NCI-H524 treated with DMSO at 0.1 percent for 48 hours (cell line): ENCODE data around the gene FCRLA.
"Not testable (repeated sequence)": the region's sequence is repeated elsewhere in the genome, so short reads cannot be mapped to it uniquely, and the experiment has no call there.

Experiments used
- DNase-seq: peaks from one replicate; lab custom pipeline; 2025; lab: John Stamatoyannopoulos, UW

Gene FCRLA, protein sequence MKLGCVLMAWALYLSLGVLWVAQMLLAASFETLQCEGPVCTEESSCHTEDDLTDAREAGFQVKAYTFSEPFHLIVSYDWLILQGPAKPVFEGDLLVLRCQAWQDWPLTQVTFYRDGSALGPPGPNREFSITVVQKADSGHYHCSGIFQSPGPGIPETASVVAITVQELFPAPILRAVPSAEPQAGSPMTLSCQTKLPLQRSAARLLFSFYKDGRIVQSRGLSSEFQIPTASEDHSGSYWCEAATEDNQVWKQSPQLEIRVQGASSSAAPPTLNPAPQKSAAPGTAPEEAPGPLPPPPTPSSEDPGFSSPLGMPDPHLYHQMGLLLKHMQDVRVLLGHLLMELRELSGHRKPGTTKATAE

DNA sequence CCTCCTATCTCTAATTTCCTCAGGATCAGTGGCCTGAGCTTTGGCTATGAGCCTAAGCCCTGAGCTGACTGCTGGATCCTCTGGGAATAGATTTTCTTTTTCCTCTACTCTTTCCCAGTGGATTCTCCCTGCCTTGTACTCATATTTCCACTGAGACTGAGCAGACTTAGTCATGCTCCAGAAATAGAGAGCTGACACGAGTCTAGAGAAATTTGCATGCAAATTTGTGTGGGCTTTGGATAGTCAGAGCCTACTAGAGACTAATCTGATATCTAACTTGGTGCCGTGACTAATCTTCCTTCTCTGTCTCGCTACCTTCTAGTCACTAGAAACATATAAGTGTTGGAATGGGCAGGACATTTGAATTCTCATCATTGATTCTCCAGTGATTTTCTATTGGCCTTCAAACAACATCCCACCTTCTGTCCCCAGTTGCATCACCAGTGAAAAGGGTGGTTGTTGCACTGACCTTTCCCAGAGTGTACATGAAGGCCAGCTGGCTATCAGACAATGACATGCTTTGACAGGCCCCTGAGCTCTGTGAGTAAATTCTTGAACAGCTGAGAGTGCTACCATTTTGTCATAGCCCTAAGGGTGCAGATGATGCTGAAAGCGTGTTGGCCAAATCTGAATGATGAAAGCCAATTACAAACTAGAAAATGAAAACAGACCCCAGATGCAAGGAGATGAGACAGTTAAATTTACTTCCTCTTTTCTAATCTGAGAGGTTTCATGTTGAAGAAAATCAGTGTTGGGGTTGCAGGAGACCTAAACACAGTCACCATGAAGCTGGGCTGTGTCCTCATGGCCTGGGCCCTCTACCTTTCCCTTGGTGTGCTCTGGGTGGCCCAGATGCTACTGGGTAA, at the start of gene FCRLA:
Gene FCRLA (plus strand): TSS at position 748 of the 866 bp plus-strand sequence. CDS start 36 bp downstream, at position 784.
- DNase-seq = no peak

DNA sequence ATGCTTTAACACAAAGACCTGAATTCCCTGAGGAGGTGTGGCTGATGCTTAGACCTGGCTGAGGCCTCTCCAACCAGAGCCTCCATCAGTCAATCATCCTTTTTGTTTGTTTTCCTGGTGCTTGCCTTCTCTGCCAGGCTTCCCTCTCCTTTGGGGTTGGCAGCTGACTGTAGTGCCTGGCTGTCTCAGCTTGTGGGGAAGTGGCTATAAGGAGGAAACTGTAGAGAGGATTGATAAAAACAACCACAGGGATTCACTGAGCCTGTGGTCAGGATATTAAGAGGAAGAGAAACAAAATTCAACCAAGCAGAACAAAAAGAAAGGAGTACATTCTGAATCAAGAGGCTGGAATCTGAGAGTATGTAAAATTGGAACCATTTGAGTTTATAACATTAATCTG, 48.5 kb upstream of the FCRLA start:
- DNase-seq = not testable (repeated sequence)

DNA sequence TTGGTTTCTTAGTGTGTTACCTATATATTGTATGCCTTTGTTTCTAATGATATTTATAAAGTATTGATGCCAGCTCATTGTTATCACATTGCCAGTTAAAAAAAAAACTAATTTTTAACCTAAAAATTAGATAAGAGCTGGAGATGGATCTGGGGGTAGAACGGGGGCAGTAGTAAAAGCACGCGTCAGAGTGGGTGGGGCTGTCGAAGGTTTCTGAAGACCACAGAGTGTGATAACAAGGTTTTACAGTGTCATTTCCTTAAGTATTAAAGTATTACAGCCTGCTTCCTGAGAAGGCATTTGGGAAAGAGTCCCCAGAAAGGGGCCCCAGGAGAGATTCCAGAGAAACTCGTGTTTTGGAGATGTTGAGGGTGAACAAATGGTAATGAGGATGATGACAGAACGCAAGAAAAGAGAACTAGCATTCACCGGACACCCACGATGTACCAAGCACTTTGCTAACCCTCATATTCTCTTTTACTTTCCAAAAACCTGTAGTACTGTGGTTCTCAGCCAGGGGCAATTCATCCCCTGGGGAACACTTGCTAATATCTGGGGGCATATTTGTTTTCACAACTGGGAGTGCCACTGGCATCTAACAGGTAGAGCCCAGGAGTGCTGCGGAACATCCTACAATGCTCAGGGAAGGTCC, 45.2 kb upstream of the FCRLA start:
- not testable (repeated sequence) for DNase-seq

DNA sequence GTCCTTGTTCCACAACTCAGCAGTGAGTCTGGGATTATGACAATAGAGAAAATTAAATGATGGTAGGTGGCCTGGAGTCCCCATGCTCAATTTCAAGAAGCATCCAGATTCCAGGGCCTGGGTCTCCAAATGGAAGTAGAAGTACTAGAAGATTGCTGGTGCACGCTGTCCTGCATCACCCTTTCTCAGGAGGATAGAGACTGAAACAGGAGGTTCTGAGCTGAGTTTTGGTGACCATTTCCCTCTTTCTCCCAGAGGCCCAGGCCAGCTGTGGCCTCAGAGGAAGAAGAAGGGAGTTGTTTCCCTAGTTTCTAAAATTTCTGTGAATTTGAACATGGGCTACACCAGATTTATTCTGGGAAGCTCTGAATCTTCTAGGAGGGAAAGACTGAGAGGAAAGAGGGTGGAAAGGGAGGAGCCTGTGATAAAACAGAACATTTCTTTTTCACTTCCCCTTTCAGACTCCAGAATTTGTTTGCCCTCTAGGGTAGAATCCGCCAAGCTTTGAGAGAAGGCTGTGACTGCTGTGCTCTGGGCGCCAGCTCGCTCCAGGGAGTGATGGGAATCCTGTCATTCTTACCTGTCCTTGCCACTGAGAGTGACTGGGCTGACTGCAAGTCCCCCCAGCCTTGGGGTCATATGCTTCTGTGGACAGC, 44.2 kb upstream of the FCRLA start, which contains the start of gene FCGR2B:
Gene FCGR2B (plus strand): TSS at position 460 of the 656 bp plus-strand sequence. CDS start 99 bp downstream, at position 559.
- DNase-seq = not testable (repeated sequence)

DNA sequence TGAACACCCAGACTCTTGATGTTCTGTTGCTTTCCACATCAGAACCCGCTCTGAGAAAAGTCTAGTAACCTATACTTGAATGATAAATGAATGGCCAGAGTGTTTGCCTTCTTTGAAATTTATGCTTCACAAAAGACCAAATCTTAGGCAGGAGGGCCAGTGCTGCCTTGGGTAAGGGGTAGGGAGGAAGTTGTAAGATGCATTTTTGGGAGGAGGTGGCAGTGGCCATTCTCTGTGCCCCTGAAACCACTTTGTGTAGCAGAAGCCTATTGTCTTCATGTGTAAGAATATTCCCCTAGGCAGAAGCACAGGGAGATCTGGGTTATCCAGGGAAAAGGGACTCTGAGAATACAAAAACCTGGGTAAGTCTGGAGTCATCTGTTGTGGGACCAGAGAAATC, 43.5 kb upstream of the FCRLA start:
- not testable (repeated sequence) for DNase-seq

DNA sequence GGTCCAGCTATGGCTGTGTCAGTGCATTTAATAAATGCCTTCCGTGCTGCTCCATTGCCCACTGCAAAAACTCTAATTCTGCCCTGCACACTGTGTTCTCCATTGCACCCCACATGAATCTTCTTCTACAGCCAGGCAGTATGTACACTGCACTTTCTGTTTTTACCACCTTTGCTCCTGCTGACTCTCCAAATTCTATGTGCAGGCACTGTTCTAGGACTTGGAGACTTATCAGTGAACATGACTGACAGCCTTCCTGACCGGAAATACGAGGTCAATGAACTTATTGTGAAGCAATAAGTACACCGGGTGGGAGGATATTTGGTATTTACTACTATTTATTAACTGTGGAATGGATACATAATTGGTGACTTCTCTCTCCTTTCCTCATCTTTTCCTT, 42.3 kb upstream of the FCRLA start:
- DNase-seq = not testable (repeated sequence)

DNA sequence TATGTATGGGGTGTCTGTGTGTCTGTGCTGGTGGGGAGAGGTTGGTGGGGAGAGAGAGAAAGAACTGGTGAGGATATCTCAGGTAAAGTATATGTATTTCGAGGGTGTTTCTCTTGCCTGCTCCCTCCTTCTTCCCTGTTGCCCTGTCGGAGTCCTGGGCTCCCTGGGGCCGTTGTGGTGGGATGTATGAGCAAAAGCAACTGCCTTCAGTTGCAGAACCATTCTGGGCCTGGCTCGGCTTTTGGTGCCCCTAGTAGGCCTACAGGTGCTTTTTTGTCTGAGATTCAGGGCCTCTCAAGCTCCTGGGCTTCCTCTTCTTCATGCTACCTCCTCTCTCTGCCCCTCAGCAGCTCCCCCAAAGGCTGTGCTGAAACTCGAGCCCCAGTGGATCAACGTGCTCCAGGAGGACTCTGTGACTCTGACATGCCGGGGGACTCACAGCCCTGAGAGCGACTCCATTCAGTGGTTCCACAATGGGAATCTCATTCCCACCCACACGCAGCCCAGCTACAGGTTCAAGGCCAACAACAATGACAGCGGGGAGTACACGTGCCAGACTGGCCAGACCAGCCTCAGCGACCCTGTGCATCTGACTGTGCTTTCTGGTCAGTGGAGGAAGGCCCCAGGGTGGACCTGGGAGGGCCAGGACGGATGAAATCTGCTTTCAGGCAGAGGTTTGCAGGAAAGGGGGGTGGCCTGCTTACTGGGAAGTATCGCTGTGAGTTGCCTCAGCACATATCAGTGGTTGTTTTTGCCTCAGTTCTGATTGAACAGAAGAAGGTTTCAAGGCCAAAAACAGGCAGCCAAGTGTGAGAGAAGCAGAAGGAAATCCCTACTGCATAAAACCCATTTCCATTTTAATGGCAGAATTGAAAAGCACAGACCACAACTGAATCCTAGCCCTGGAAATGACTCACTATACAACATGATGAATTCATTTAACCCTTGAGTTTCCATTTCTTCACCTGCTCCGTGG, 35.7 kb upstream of the FCRLA start:
- not testable (repeated sequence) for DNase-seq

DNA sequence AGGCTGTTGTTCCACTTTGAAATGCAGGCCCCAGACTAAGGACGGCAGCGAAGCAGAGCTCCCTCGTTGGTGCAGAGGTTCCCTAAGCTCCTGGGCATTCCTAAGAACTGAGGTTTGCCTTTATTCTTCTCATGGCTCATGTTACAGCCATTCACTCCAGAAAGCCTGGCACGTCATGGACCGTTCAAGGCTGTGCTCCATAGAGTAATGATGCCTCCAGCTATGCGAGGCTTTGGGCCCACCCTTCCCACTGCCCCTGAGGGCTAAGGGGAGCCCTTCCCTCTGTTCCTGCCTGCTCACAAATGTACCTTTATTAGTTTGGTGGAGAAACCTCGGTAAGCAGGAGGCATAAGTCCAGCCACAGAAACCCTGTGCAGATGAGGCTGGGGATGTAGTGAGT, 33.6 kb upstream of the FCRLA start:
- DNase-seq = not testable (repeated sequence)

DNA sequence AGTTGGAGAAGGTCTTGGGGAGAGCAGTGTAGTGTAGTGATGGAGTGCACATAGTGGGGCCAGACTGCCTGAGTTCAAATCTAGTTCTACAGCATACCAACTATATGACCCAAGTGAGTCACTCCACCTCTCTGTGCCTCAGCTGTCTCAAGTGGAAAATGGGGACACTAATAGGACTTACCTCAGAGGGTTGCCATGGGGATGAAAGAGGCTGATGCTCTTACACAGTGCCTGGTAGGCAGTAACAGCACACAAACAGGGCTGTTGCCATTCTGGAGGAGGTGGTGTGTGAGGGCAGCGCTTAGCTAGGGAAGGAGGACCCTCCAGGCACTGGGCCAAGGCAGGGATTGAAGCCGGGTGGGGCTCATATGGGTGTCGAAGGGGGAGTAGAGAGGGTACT, 32.6 kb upstream of the FCRLA start:
- DNase-seq = not testable (repeated sequence)

DNA sequence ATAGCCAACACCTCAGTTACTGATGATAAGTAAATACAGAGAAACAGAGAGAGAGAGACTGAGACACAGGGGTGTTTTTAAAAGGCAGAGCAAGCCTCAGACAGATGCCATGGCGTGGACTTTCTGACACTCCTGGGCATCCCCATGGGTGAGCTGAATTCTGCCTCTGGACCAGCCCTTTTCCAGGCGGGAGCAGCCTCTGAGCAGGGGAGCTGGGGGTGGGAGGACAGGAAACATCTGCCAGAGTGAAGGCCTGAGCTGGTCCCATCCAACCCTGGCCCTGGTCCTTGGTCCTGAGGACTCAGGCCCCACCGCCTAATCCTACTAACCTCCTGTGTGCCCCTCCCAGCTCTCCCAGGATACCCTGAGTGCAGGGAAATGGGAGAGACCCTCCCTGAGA, 32.1 kb upstream of the FCRLA start:
- DNase-seq = not testable (repeated sequence)

DNA sequence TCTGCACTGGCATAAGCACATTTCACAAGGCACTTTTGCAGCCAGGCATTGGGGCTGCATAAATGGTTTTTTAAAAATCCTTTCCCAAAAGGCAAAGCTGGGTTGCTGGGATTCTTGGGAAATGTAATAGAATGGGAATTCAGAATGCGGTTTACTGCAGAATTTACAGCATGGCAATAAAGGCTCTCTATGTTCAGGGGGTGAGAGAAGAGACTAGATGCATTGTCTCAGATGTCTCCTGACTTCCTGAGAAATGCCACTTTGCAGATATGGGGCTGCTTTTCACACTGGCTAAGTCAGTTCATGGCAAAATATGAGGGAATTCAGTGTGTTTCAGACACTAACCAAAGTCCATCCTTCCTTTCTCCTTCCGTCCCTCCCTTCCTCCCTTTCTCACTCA, 30.6 kb upstream of the FCRLA start:
- DNase-seq = no peak

DNA sequence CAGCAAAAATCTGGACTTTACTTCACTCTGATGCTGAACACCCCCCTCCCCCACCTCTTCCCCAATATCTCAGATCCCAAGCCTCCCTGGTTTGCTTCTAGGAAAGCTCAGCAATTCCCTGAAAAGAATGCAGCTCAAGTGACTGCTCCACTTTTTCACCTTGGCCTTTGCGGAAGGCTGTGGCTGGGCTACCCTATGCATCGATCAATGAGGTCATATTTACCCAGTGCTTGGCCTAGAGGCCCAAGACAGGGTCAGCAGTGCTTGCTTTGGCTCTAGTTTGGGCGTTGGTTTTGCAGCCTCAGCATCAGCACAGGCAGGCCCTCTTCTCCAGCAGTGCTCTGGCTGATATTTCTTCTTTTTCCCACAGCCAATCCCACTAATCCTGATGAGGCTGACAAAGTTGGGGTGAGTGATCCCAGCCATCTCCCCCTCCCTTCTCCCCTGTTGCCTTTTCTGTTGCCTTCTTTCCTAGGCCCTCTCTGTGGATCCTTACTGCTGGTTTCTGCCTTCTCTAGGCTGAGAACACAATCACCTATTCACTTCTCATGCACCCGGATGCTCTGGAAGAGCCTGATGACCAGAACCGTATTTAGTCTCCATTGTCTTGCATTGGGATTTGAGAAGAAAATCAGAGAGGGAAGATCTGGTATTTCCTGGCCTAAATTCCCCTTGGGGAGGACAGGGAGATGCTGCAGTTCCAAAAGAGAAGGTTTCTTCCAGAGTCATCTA, 29.9 kb upstream of the FCRLA start:
- DNase-seq = no peak

DNA sequence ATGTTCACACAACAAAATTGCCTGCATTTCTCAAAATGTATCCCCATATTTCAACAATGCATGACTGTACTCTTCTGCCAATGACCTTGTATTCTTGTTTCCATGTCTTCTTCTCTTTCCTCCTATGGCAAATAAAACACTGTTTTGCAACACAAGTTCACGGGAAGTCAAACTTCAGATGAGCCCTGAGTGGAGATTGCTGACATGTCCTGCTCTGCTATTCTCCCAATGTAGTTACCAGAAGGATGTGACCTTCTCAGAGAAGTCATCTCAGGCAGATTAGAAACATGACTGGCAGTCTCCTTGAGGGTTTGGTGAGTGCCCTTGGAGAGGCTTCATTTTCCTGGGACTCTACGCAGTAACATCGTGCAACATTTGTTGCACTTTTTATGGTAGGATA, 28.5 kb upstream of the FCRLA start:
- DNase-seq = no peak

DNA sequence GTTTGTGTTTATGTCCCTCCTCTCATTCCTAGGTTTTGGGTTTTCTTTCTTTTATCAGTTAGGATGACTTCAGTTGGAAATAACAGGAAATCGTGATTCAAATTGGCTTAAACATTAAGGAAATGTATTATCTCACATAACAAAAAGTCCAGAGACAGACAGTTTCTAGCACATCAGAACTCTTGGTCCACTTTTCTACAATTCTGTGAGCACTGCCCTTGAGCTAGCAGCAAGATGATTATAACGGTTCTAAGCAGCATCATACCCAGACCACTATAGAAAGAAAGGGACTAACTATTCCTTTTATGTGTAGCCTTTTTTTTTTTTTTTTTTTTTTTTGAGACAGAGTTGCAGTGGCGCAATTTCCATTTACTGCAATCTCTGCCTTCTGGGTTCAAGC, 25.1 kb upstream of the FCRLA start:
- no peak for DNase-seq

DNA sequence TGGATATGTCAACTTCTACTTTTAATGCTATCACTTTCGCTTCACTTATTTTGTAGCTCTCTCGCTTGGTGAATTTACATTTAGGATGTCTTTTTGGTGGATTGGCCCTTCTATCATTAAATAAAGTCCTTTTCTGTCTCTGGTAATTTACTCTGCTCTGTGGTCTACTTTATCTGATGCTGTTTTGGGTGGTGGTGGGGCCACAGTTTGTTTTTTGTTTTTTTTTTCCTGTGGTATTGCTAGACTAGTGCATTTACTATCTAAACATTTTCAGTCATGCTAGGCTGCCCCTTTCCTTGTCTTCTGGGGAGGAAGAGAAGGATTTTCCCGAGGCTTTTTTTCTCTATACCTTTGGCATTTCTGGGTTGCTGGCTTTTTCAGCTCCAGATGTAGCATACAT, 18.1 kb upstream of the FCRLA start:
- no peak for DNase-seq

DNA sequence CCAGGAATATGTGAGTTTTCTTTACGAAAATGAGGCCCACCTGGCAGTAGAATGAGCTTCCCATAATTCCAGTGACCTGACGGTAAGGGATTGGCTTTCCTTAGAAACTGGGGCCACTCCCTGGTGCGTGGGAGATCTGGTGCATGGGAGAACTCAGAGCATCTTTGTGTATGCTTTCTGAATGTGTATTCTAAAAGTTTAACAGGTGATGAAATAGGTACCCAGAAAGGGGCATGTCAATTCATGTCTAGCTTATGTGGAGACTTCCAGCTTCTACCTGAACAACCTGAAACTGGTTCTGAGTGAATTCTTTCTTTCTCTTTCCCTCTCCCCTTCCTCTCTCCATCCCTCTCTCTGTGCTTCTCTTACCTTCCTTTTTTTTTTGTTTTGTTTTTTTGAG, 15.2 kb upstream of the FCRLA start:
- no peak for DNase-seq

DNA sequence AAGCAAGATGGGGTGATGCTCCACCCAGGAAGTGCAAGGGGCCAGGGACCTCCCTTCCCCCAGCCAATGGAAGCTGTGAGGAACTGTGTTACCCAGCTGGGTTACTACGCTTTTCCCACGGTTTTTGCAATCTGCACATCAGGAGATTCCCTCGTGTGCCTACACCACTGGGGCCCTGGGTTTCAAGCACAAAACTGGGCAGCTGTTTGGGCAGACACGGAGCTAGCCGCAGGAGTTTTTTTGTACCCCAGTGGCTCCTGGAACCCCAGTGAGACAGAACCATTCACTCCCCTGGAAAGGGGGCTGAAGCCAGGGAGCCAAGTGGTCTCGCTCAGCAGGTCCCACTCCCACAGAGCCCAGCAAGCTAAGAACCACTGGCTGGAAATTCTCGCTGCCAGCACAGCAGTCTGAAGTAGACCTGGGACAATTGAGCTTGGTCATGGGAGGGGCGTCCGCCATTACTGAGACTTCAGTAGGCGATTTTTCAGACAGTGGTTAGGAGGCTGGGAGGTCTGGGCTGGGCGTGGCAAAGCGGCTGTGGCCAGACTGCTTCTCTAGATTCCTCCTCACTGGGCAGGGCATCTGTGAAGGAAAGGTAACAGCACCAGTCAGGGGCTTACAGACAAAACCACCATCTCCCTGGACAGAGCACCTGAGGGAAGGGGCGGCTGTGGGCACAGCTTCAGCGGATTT, 13.9 kb upstream of the FCRLA start:
- DNase-seq = not testable (repeated sequence)

DNA sequence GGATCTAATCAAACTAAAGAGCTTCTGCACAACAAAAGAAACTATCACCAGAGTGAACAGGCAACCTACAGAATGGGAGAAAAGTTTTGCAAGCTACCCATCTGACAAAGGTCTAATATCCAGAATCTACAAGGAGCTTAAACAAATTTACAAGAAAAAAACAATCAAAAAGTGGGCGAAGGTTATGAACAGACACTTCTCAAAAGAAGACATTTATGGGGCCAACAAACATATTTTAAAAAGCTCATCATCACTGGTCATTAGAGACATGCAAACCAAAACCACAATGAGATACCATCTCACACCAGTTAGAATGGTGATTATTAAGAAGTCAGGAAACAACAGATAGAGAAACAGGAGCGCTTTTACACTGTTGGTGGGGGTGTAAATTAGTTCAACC, 8.7 kb upstream of the FCRLA start:
- DNase-seq = not testable (repeated sequence)

DNA sequence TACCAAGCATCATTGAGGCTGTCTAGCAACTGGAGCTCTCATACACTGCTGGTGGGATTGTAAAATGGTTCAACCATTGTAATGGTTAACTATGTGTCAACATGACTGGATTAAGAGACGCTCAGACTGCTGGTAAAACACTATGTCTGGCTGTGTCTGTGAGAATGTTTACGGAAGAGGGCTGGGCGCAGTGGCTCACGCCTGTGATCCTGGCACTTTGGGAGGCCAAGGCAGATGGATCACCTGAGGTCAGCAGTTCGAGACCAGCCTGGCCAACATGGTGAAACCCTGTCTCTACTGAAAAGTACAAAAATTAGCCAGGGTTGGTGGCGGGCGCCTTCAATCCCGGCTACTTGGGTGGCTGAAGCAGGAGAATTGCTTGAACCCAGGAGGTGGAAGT, 4.8 kb upstream of the FCRLA start:
- no peak for DNase-seq
